Trophoblast cell (in vitro differentiated cells and primary cell): ENCODE data around the gene ATP8A2.
"Not testable (repeated sequence)": the region's sequence is repeated elsewhere in the genome, so short reads cannot be mapped to it uniquely, and the experiment has no call there.

Experiments used
- DNase-seq, 2 donors: peaks; one replicate each; pipeline ENCODE4 v3.0.0-alpha.2; 2016
- H2AFZ ChIP-seq: 2 replicates; pipeline ENCODE4 v1.6.1; 2013; ENCODE audit warnings: low read length, moderate library complexity, mild to moderate bottlenecking; ENCODE audit not compliant: insufficient read depth, poor library complexity
- H2AK5ac ChIP-seq: 2 replicates; pipeline ENCODE4 v1.6.1; 2013; ENCODE audit warnings: mild to moderate bottlenecking, low read length
- H2BK120ac ChIP-seq: 2 replicates; pipeline ENCODE4 v1.6.1; 2013; ENCODE audit warnings: low read length, mild to moderate bottlenecking, moderate library complexity; ENCODE audit not compliant: insufficient read depth, poor library complexity
- H2BK12ac ChIP-seq: 2 replicates; pipeline ENCODE4 v1.6.1; 2013; ENCODE audit warnings: mild to moderate bottlenecking, low read length, moderate library complexity
- H2BK5ac ChIP-seq: 2 replicates; pipeline ENCODE4 v1.6.1; 2013; ENCODE audit warnings: low read length, low read depth, moderate library complexity, mild to moderate bottlenecking; ENCODE audit not compliant: poor library complexity
- H3K14ac ChIP-seq: 2 replicates; pipeline ENCODE4 v1.6.1; 2013; ENCODE audit warnings: mild to moderate bottlenecking, low read length
- H3K18ac ChIP-seq: 2 replicates; pipeline ENCODE4 v1.6.1; 2013; ENCODE audit warnings: mild to moderate bottlenecking, low read length
- H3K23ac ChIP-seq: 2 replicates; pipeline ENCODE4 v1.6.1; 2013; ENCODE audit warnings: low read length
- H3K27ac ChIP-seq: 2 replicates; pipeline ENCODE4 v1.5.1; 2013; ENCODE audit warnings: low read depth, mild to moderate bottlenecking, inconsistent platforms, low read length, moderate library complexity
- H3K27me3 ChIP-seq: 2 replicates; pipeline ENCODE4 v1.6.1; 2013; ENCODE audit warnings: inconsistent platforms, mild to moderate bottlenecking, low read length, moderate library complexity; ENCODE audit not compliant: insufficient read depth
- H3K36me3 ChIP-seq, 2 experiments: 1 replicate in 1 of 2; 2 replicates in 1 of 2; pipeline ENCODE4 v1.6.1; 2013; ENCODE audit warnings: low read length in 2 of 2, mild to moderate bottlenecking in 2 of 2, moderate library complexity in 1 of 2; ENCODE audit not compliant: insufficient read depth in 2 of 2, control insufficient read depth in 1 of 2
- H3K4ac ChIP-seq: 2 replicates; pipeline ENCODE4 v1.6.1; 2013; ENCODE audit warnings: low read depth, mild to moderate bottlenecking, low read length, moderate library complexity
- H3K4me1 ChIP-seq, 2 experiments: 1 replicate in 1 of 2; 2 replicates in 1 of 2; pipeline ENCODE4 v1.6.1; 2013; ENCODE audit warnings: low read length in 2 of 2, mild to moderate bottlenecking in 2 of 2, moderate library complexity in 1 of 2; ENCODE audit not compliant: insufficient read depth in 2 of 2, control insufficient read depth in 1 of 2
- H3K4me2 ChIP-seq: 2 replicates; pipeline ENCODE4 v1.6.1; 2013; ENCODE audit warnings: inconsistent platforms, mild to moderate bottlenecking, low read length, moderate library complexity
- H3K4me3 ChIP-seq: 2 replicates; pipeline ENCODE4 v1.5.1; 2013; ENCODE audit warnings: mild to moderate bottlenecking, low read depth, low read length, inconsistent platforms
- H3K79me1 ChIP-seq: one replicate; pipeline ENCODE4 v1.6.1; 2013; ENCODE audit warnings: low read length
- H3K79me2 ChIP-seq: 2 replicates; pipeline ENCODE4 v1.6.1; 2013; ENCODE audit warnings: low read length, mild to moderate bottlenecking; ENCODE audit not compliant: control insufficient read depth, insufficient read depth, poor library complexity
- H3K9ac ChIP-seq: 2 replicates; pipeline ENCODE4 v1.6.1; 2013; ENCODE audit warnings: mild to moderate bottlenecking, low read length
- H3K9me3 ChIP-seq: 2 replicates; pipeline ENCODE4 v1.6.1; 2013; ENCODE audit warnings: low read depth, mild to moderate bottlenecking, control low read depth, inconsistent platforms, low read length; ENCODE audit not compliant: insufficient read depth
- H4K12ac ChIP-seq: 2 replicates; pipeline ENCODE4 v1.6.1; 2013; ENCODE audit warnings: low read depth, mild to moderate bottlenecking, low read length, moderate library complexity
- H4K8ac ChIP-seq: 2 replicates; pipeline ENCODE4 v1.6.1; 2013; ENCODE audit warnings: low read depth, mild to moderate bottlenecking, low read length, moderate library complexity
- H4K91ac ChIP-seq: one replicate; pipeline ENCODE4 v1.6.1; 2013; ENCODE audit warnings: low read depth, mild to moderate bottlenecking, low read length, moderate library complexity
- WGBS: extraction: QIAGEN DNeasy Blood & Tissue Kit; methylation state at CpG from one replicate; pipeline ENCODE4 v1.1.7; 2013; ENCODE audit warnings: missing lambda C conversion rate; ENCODE audit not compliant: insufficient read length, insufficient coverage; ENCODE audit errors: extremely low coverage; 5-methylcytosine and 5-hydroxymethylcytosine counted together

Gene ATP8A2

GRCh38 chr13:25529425-25529824 lies 157.7 kb downstream of the ATP8A2 start:
- Histone ChIP-seq H4K12ac (no peak overlapping the region), H3K23ac (no peak overlapping the region), H3K9ac (no peak overlapping the region), H2AFZ (no peak overlapping the region), H3K79me1 (no peaks in the 10 kb centered on the region), H2BK5ac (no peak overlapping the region), H3K9me3 (peaks cover 3% of the 10 kb centered on the region), H2BK12ac (no peak overlapping the region), H4K8ac (no peak overlapping the region), H3K36me3 (no peaks in the 10 kb centered on the region), H3K4me1 (no peaks in the 10 kb centered on the region), H3K27ac (no peak overlapping the region), H3K4me2 (no peak overlapping the region), H3K4ac (no peak overlapping the region), H3K79me2 (no peaks in the 10 kb centered on the region), H3K18ac (no peak overlapping the region), H4K91ac (no peak overlapping the region), H3K14ac (no peak overlapping the region), H3K27me3 (no peaks in the 10 kb centered on the region), H3K4me3 (no peak overlapping the region), H2AK5ac (no peak overlapping the region), H2BK120ac (no peak overlapping the region)
- WGBS: no CpG with 5 or more reads among the region's 3 CpGs
- DNase-seq: no peak

GRCh38 chr13:25538276-25538675 lies 166.5 kb downstream of the ATP8A2 start:
- Histone ChIP-seq H3K4ac (no peak overlapping the region), H3K18ac (no peak overlapping the region), H3K9me3 (no peaks in the 10 kb centered on the region), H3K36me3 (no peaks in the 10 kb centered on the region), H3K4me1 (no peaks in the 10 kb centered on the region), H2BK120ac (no peak overlapping the region), H3K27me3 (no peaks in the 10 kb centered on the region), H2AFZ (no peak overlapping the region), H2AK5ac (no peak overlapping the region), H3K79me2 (no peaks in the 10 kb centered on the region), H3K4me3 (no peak overlapping the region), H3K9ac (no peak overlapping the region), H3K27ac (no peak overlapping the region), H3K14ac (no peak overlapping the region), H3K4me2 (no peak overlapping the region), H4K8ac (no peak overlapping the region), H2BK12ac (no peak overlapping the region), H4K12ac (no peak overlapping the region), H3K79me1 (no peaks in the 10 kb centered on the region), H3K23ac (no peak overlapping the region), H2BK5ac (no peak overlapping the region), H4K91ac (no peak overlapping the region)
- no peak for DNase-seq
- WGBS: no CpG with 5 or more reads among the region's 3 CpGs

GRCh38 chr13:25541434-25542123 lies 169.8 kb downstream of the ATP8A2 start:
- Histone ChIP-seq H2BK120ac (no peak overlapping the region), H3K4ac (no peak overlapping the region), H2BK12ac (no peak overlapping the region), H3K27me3 (no peaks in the 10 kb centered on the region), H2BK5ac (no peak overlapping the region), H3K18ac (no peak overlapping the region), H3K4me2 (no peak overlapping the region), H3K79me1 (no peaks in the 10 kb centered on the region), H4K12ac (no peak overlapping the region), H3K27ac (no peak overlapping the region), H3K9me3 (no peaks in the 10 kb centered on the region), H2AFZ (no peak overlapping the region), H3K14ac (no peak overlapping the region), H3K4me1 (no peaks in the 10 kb centered on the region), H3K79me2 (no peaks in the 10 kb centered on the region), H3K23ac (no peak overlapping the region), H4K91ac (no peak overlapping the region), H4K8ac (no peak overlapping the region), H3K36me3 (no peaks in the 10 kb centered on the region), H3K9ac (no peak overlapping the region), H2AK5ac (no peak overlapping the region), H3K4me3 (no peak overlapping the region)
- no peak for DNase-seq
- WGBS: no CpG with 5 or more reads among the region's 4 CpGs

GRCh38 chr13:25548991-25549390 lies 177.2 kb downstream of the ATP8A2 start:
- not testable (repeated sequence) for H3K18ac ChIP-seq, H3K23ac ChIP-seq, H3K27ac ChIP-seq, H3K36me3 ChIP-seq, DNase-seq, H3K4ac ChIP-seq, H4K91ac ChIP-seq, H3K79me1 ChIP-seq, H3K4me1 ChIP-seq, H3K27me3 ChIP-seq, H3K4me3 ChIP-seq, H3K4me2 ChIP-seq, H2AFZ ChIP-seq, H3K79me2 ChIP-seq, H2BK12ac ChIP-seq, H4K8ac ChIP-seq, H3K9me3 ChIP-seq, H3K14ac ChIP-seq, H2BK120ac ChIP-seq, H4K12ac ChIP-seq, H2AK5ac ChIP-seq, H3K9ac ChIP-seq, H2BK5ac ChIP-seq
- no CpG with 5 or more reads among the region's 9 CpGs for WGBS
